H9 (cell line): ENCODE results near the gene VPS13A. TPM values are rescaled to one million over a fixed set of nuclear protein-coding genes. Genes with fewer than 3 reads are reported as not detected.

Experiments used
- DNase-seq: peaks from one replicate; pipeline ENCODE4 v3.0.0-alpha.2; 2017
- H2AFZ ChIP-seq: one replicate; pipeline ENCODE4 v1.6.1; 2013; ENCODE audit warnings: mild to moderate bottlenecking, low read length, control low read depth, moderate library complexity
- H2AK5ac ChIP-seq: 2 replicates; pipeline ENCODE4 v1.6.1; 2013; ENCODE audit warnings: low read length, control low read depth, mixed read lengths; ENCODE audit not compliant: insufficient read length
- H2BK120ac ChIP-seq: one replicate; pipeline ENCODE4 v1.6.1; 2013; ENCODE audit warnings: low read depth, mild to moderate bottlenecking, low read length, control low read depth, inconsistent platforms; ENCODE audit not compliant: poor library complexity, severe bottlenecking
- H2BK12ac ChIP-seq: 2 replicates; pipeline ENCODE4 v1.6.1; 2013; ENCODE audit warnings: low read length, control low read depth, mixed read lengths, low read depth; ENCODE audit not compliant: insufficient read length
- H2BK15ac ChIP-seq: 2 replicates; pipeline ENCODE4 v1.6.1; 2013; ENCODE audit warnings: low read depth, low read length, control low read depth
- H2BK20ac ChIP-seq: one replicate; pipeline ENCODE4 v1.6.1; 2013; ENCODE audit warnings: low read depth, mild to moderate bottlenecking, low read length, control low read depth, inconsistent platforms; ENCODE audit not compliant: poor library complexity, severe bottlenecking
- H2BK5ac ChIP-seq: 2 replicates; pipeline ENCODE4 v1.6.1; 2013; ENCODE audit warnings: low read length, control low read depth, mixed read lengths; ENCODE audit not compliant: insufficient read length
- H3K14ac ChIP-seq: 2 replicates; pipeline ENCODE4 v1.6.1; 2013; ENCODE audit warnings: low read length, control low read depth; ENCODE audit not compliant: insufficient read depth
- H3K18ac ChIP-seq: 2 replicates; pipeline ENCODE4 v1.6.1; 2013; ENCODE audit warnings: low read depth, mild to moderate bottlenecking, mixed read lengths, low read length, control low read depth; ENCODE audit not compliant: insufficient read length
- H3K23ac ChIP-seq: 2 replicates; pipeline ENCODE4 v1.6.1; 2013; ENCODE audit warnings: low read length, control low read depth, mixed read lengths, low read depth; ENCODE audit not compliant: insufficient read length
- H3K23me2 ChIP-seq: 2 replicates; pipeline ENCODE4 v1.6.1; 2013; ENCODE audit warnings: low read depth, mild to moderate bottlenecking, mixed read lengths, low read length, control low read depth; ENCODE audit not compliant: insufficient read length, poor library complexity, severe bottlenecking
- H3K27ac ChIP-seq: 2 replicates; pipeline ENCODE4 v1.5.1; 2013; ENCODE audit warnings: low read length, control low read depth, mixed read lengths, low read depth; ENCODE audit not compliant: insufficient read length
- H3K27me3 ChIP-seq: 2 replicates; pipeline ENCODE4 v1.6.1; 2013; ENCODE audit warnings: low read length, control low read depth, inconsistent platforms; ENCODE audit not compliant: insufficient read depth
- H3K4ac ChIP-seq: 2 replicates; pipeline ENCODE4 v1.6.1; 2013; ENCODE audit warnings: low read depth, mild to moderate bottlenecking, control low read depth, inconsistent platforms, low read length, moderate library complexity
- H3K4me1 ChIP-seq: 2 replicates; pipeline ENCODE4 v1.6.1; 2013; ENCODE audit warnings: low read length, control low read depth, inconsistent platforms; ENCODE audit not compliant: insufficient read depth
- H3K4me2 ChIP-seq: 2 replicates; pipeline ENCODE4 v1.6.1; 2013; ENCODE audit warnings: low read length, control low read depth, mixed read lengths; ENCODE audit not compliant: insufficient read length, insufficient read depth
- H3K56ac ChIP-seq: 2 replicates; pipeline ENCODE4 v1.6.1; 2013; ENCODE audit warnings: low read depth, mild to moderate bottlenecking, mixed read lengths, low read length, control low read depth; ENCODE audit not compliant: insufficient read length
- H3K79me1 ChIP-seq: 2 replicates; pipeline ENCODE4 v1.6.1; 2013; ENCODE audit warnings: low read depth, mild to moderate bottlenecking, moderate library complexity, low read length, control low read depth, inconsistent platforms; ENCODE audit not compliant: insufficient read depth, poor library complexity, severe bottlenecking
- H3K79me2 ChIP-seq: 2 replicates; pipeline ENCODE4 v1.6.1; 2013; ENCODE audit warnings: low read length, control low read depth, inconsistent platforms; ENCODE audit not compliant: insufficient read depth
- H3K9ac ChIP-seq: 2 replicates; pipeline ENCODE4 v1.6.1; 2013; ENCODE audit warnings: low read length, control low read depth, mixed read lengths; ENCODE audit not compliant: insufficient read length; ENCODE audit errors: extremely low read depth
- H3K9me3 ChIP-seq: one replicate; pipeline ENCODE4 v1.6.1; 2013; ENCODE audit warnings: low read depth, low read length, inconsistent platforms; ENCODE audit not compliant: control insufficient read depth
- H3T11ph ChIP-seq: one replicate; pipeline ENCODE4 v1.6.1; 2013; ENCODE audit warnings: mild to moderate bottlenecking, low read length, control low read depth, inconsistent platforms
- H4K20me1 ChIP-seq: one replicate; pipeline ENCODE4 v1.6.1; 2013; ENCODE audit not compliant: control insufficient read depth, insufficient read length, insufficient read depth
- H4K5ac ChIP-seq: 2 replicates; pipeline ENCODE4 v1.6.1; 2013; ENCODE audit warnings: low read depth, mild to moderate bottlenecking, mixed read lengths, low read length, control low read depth; ENCODE audit not compliant: insufficient read length
- H4K8ac ChIP-seq: replicated peaks from 2 replicates; pipeline ENCODE4 v1.6.1; 2013; ENCODE audit warnings: low read length, control low read depth, mixed read lengths, low read depth; ENCODE audit not compliant: insufficient read length
- H4K91ac ChIP-seq: 2 replicates; pipeline ENCODE4 v1.6.1; 2013; ENCODE audit warnings: low read depth, mild to moderate bottlenecking, moderate library complexity, mixed read lengths, low read length, control low read depth; ENCODE audit not compliant: insufficient read length
- H3K27ac Mint-ChIP-seq, 3 experiments: 2 replicates in 2 of 3; 3 replicates in 1 of 3; pipeline ENCODE4 v1.8.0; 2020 to 2021; ENCODE audit warnings: mixed read lengths in 3 of 3, mild to moderate bottlenecking in 1 of 3, moderate library complexity in 1 of 3
- H3K27me3 Mint-ChIP-seq: 2 replicates; pipeline ENCODE4 v1.8.0; 2021; ENCODE audit warnings: low read depth, mild to moderate bottlenecking, moderate library complexity, mixed read lengths
- H3K36me3 Mint-ChIP-seq, 3 experiments: 2 replicates in 2 of 3; 3 replicates in 1 of 3; pipeline ENCODE4 v1.8.0; 2020 to 2021; ENCODE audit warnings: low read depth in 3 of 3, mixed read lengths in 3 of 3; ENCODE audit not compliant: insufficient read depth in 1 of 3
- H3K4me1 Mint-ChIP-seq, 2 experiments: 2 replicates each; pipeline ENCODE4 v1.8.0; 2020; ENCODE audit warnings: mixed read lengths in 2 of 2
- H3K4me3 Mint-ChIP-seq, 2 experiments: 2 replicates in 1 of 2; 3 replicates in 1 of 2; pipeline ENCODE4 v1.8.0; 2020 to 2021; ENCODE audit warnings: mild to moderate bottlenecking in 2 of 2, mixed read lengths in 2 of 2, moderate library complexity in 1 of 2
- H3K9me3 Mint-ChIP-seq, 2 experiments: 2 replicates in 1 of 2; 3 replicates in 1 of 2; pipeline ENCODE4 v1.8.0; 2020; ENCODE audit warnings: mild to moderate bottlenecking in 2 of 2, mixed read lengths in 2 of 2, moderate library complexity in 1 of 2
- total RNA-seq: library from RNA; stranded (reverse); gene quantifications from 2 replicates; pipeline ENCODE4 v1.2.1, GENCODE V29; 2021
- TF ChIP-seq, protein P1 (sequence below): fragments of 200-600 bp; sonication (generic); conservative IDR thresholded peaks from 3 replicates; pipeline ENCODE4 v1.8.0; 2021; ENCODE audit warnings: antibody characterized with exemption, mild to moderate bottlenecking

Gene VPS13A
- total RNA-seq, 1 experiment from 2014 or later, result 34.0 TPM

DNA sequence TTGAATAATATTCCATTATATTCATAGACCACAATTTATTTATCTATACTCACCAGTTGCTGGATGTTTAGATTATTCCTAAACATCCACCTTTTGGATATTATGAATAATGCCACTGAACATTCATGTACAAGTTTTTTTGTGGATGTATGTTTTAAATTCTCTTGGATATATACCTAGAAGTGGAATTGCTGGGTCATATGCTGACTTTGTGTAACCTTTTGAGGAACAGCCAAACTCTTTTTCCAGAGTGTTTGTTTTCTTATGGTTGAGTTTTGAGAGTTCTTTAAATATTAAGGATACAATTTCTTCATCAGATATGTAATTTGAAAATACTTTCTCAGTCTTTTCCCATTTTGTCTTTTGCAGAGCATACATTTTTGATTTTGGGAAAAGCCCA, 2.7 kb downstream of the VPS13A start:
- H2AK5ac ChIP-seq, result no peak overlapping the region

More for the DNA sequence above, 2.7 kb downstream of the VPS13A start:
- H3K9me3 Mint-ChIP-seq, result no peaks in the 10 kb centered on the region
- H4K5ac ChIP-seq, result no peak overlapping the region
- H4K20me1 ChIP-seq, result no peaks in the 10 kb centered on the region
- H2BK15ac ChIP-seq, result no peak overlapping the region
- peaks cover 14% of the 10 kb centered on the region; the same call in 1 of the 2 replicates for H3K79me2 ChIP-seq
- no peak overlapping the region for H2BK120ac ChIP-seq
- H3K4me2 ChIP-seq, result no peak overlapping the region
- TF ChIP-seq, protein P1, sequence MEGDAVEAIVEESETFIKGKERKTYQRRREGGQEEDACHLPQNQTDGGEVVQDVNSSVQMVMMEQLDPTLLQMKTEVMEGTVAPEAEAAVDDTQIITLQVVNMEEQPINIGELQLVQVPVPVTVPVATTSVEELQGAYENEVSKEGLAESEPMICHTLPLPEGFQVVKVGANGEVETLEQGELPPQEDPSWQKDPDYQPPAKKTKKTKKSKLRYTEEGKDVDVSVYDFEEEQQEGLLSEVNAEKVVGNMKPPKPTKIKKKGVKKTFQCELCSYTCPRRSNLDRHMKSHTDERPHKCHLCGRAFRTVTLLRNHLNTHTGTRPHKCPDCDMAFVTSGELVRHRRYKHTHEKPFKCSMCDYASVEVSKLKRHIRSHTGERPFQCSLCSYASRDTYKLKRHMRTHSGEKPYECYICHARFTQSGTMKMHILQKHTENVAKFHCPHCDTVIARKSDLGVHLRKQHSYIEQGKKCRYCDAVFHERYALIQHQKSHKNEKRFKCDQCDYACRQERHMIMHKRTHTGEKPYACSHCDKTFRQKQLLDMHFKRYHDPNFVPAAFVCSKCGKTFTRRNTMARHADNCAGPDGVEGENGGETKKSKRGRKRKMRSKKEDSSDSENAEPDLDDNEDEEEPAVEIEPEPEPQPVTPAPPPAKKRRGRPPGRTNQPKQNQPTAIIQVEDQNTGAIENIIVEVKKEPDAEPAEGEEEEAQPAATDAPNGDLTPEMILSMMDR, result no peak
- H3K23ac ChIP-seq, result no peak overlapping the region
- no peak overlapping the region for H3K4ac ChIP-seq
- no peak for DNase-seq
- H4K91ac ChIP-seq, result no peak overlapping the region
- no peaks in the 10 kb centered on the region; a peak in 2 of 7 replicates for H3K36me3 Mint-ChIP-seq
- H3K9me3 ChIP-seq, result no peaks in the 10 kb centered on the region
- H3T11ph ChIP-seq, result no peak overlapping the region
- H2AFZ ChIP-seq, result no peak overlapping the region
- H3K56ac ChIP-seq, result no peak overlapping the region
- no peaks in the 10 kb centered on the region; the same call in 1 of the 2 replicates for H3K4me1 ChIP-seq
- no peak overlapping the region for H2BK20ac ChIP-seq
- no peak overlapping the region for H3K9ac ChIP-seq
- H3K4me3 Mint-ChIP-seq, result peak overlapping the region in 1 of 2 experiments; percentile 64; a peak in 1 of 5 replicates
- H2BK5ac ChIP-seq, result no peak overlapping the region
- peaks cover 4% of the 10 kb centered on the region for H3K27me3 Mint-ChIP-seq
- no peak overlapping the region for H3K14ac ChIP-seq
- H2BK12ac ChIP-seq, result no peak overlapping the region
- peaks cover 4% of the 10 kb centered on the region for H3K23me2 ChIP-seq
- H3K18ac ChIP-seq, result no peak overlapping the region
- H3K27ac ChIP-seq, result no peak overlapping the region
- no peaks in the 10 kb centered on the region for H3K79me1 ChIP-seq
- no peak overlapping the region for H3K27ac Mint-ChIP-seq
- peaks cover 33 to 35% of the 10 kb centered on the region in 2 experiments for H3K4me1 Mint-ChIP-seq
- H3K27me3 ChIP-seq, result no peaks in the 10 kb centered on the region
- no peak overlapping the region for H4K8ac ChIP-seq
